NT2/D1 (cell line): ENCODE results near the gene POU5F1.
"Not testable (repeated sequence)": the region's sequence is repeated elsewhere in the genome, so short reads cannot be mapped to it uniquely, and the experiment has no call there.

Experiments used
- DNase-seq: peaks from one replicate; pipeline ENCODE4 v3.0.0-alpha.2; 2011; ENCODE audit warnings: low read depth, low spot score
- H3K27me3 ChIP-seq: 2 replicates; pipeline ENCODE4 v1.6.0; 2011; ENCODE audit warnings: mild to moderate bottlenecking; ENCODE audit not compliant: insufficient read length, insufficient read depth
- H3K36me3 ChIP-seq: 2 replicates; pipeline ENCODE4 v1.6.1; 2011; ENCODE audit warnings: mild to moderate bottlenecking, low read length, mixed read lengths; ENCODE audit not compliant: insufficient read depth, insufficient read length
- H3K4me1 ChIP-seq: 2 replicates; pipeline ENCODE4 v1.5.1; 2011; ENCODE audit not compliant: insufficient read depth, insufficient read length
- H3K4me3 ChIP-seq: 2 replicates; pipeline ENCODE4 v1.5.1; 2011; ENCODE audit warnings: low read depth; ENCODE audit not compliant: insufficient read length
- H3K9ac ChIP-seq: 2 replicates; pipeline ENCODE4 v1.6.0; 2011; ENCODE audit warnings: low read depth; ENCODE audit not compliant: insufficient read length
- H3K9me3 ChIP-seq: 2 replicates; pipeline ENCODE4 v1.5.1; 2011; ENCODE audit warnings: mild to moderate bottlenecking, low read length; ENCODE audit not compliant: insufficient read depth
- SUZ12 ChIP-seq: IDR thresholded peaks from 2 replicates; pipeline ENCODE4 v1.6.1; 2011; ENCODE audit not compliant: insufficient read length, insufficient read depth; ENCODE audit errors: extremely low read depth
- YY1 ChIP-seq: IDR thresholded peaks from 2 replicates; pipeline ENCODE4 v1.6.1; 2011; ENCODE audit not compliant: insufficient read length, insufficient read depth
- ZNF274 ChIP-seq: IDR thresholded peaks from 2 replicates; pipeline ENCODE4 v1.6.1; 2011; ENCODE audit warnings: mild to moderate bottlenecking, low read depth, low read length

The POU5F1 gene

GRCh38 chr6:31165986-31166385, 4.5 kb downstream of the POU5F1 start:
- H3K9ac ChIP-seq = no peak overlapping the region
- no peak overlapping the region for H3K4me3 ChIP-seq
- H3K36me3 ChIP-seq = peaks cover 69% of the 10 kb centered on the region
- H3K4me1 ChIP-seq = peaks cover 7% of the 10 kb centered on the region
- DNase-seq = no peak
- no peak for TF ChIP-seq ZNF274
- TF ChIP-seq SUZ12 = no peak
- TF ChIP-seq YY1 = no peak
- H3K27me3 ChIP-seq = no peaks in the 10 kb centered on the region
- H3K9me3 ChIP-seq = no peaks in the 10 kb centered on the region

GRCh38 chr6:31165064-31165832, 5.2 kb downstream of the POU5F1 start:
- not testable (repeated sequence) for H3K4me3 ChIP-seq, DNase-seq, H3K9me3 ChIP-seq, H3K9ac ChIP-seq, H3K4me1 ChIP-seq, H3K27me3 ChIP-seq
- peaks cover 69% of the 10 kb centered on the region for H3K36me3 ChIP-seq

- peaks cover 69% of the 10 kb centered on the region for H3K36me3 ChIP-seq
- not testable (repeated sequence) for DNase-seq, H3K9me3 ChIP-seq, H3K4me3 ChIP-seq, H3K27me3 ChIP-seq, H3K4me1 ChIP-seq, H3K9ac ChIP-seq
Observed at GRCh38 chr6:31164475-31165063, 5.9 kb downstream of the POU5F1 start.

GRCh38 chr6:31163922-31164321, 6.6 kb downstream of the POU5F1 start:
- TF ChIP-seq YY1 = no peak
- no peak for TF ChIP-seq ZNF274
- TF ChIP-seq SUZ12 = no peak
- Histone ChIP-seq H3K4me1 (peaks cover 7% of the 10 kb centered on the region), H3K36me3 (peaks cover 64% of the 10 kb centered on the region), H3K4me3 (no peak overlapping the region), H3K27me3 (no peaks in the 10 kb centered on the region), H3K9me3 (no peaks in the 10 kb centered on the region), H3K9ac (no peak overlapping the region)
- no peak for DNase-seq

GRCh38 chr6:31162463-31163165, 7.9 kb downstream of the POU5F1 start:
- H3K9me3 ChIP-seq = no peaks in the 10 kb centered on the region
- peaks cover 5% of the 10 kb centered on the region for H3K4me1 ChIP-seq
- H3K9ac ChIP-seq = no peak overlapping the region
- H3K36me3 ChIP-seq = peaks cover 51% of the 10 kb centered on the region
- DNase-seq = no peak
- H3K4me3 ChIP-seq = no peak overlapping the region
- H3K27me3 ChIP-seq = no peaks in the 10 kb centered on the region
- TF ChIP-seq ZNF274 (no peak), SUZ12 (no peak), YY1 (no peak)

- H3K4me1 ChIP-seq = peaks cover 7% of the 10 kb centered on the region
- no peak overlapping the region for H3K9ac ChIP-seq
- no peak for DNase-seq
Observed at GRCh38 chr6:31161216-31162126, 9.0 kb downstream of the POU5F1 start.

More at GRCh38 chr6:31161216-31162126, 9.0 kb downstream of the POU5F1 start:
- Histone ChIP-seq H3K9me3 (no peaks in the 10 kb centered on the region), H3K4me3 (no peak overlapping the region), H3K36me3 (peaks cover 49% of the 10 kb centered on the region), H3K27me3 (no peaks in the 10 kb centered on the region)
- TF ChIP-seq SUZ12 (no peak), YY1 (no peak), ZNF274 (no peak)
